Mesenchymal stem cell (in vitro differentiated cells and primary cell): ENCODE data around the gene SPAG6.

Source experiments
- DNase-seq: peaks from one replicate; pipeline ENCODE4 v3.0.0-alpha.2; 2013
- H2AFZ ChIP-seq: one replicate; pipeline ENCODE4 v1.6.1; 2013; ENCODE audit warnings: low read depth, mild to moderate bottlenecking, control low read depth, inconsistent platforms, low read length, moderate library complexity
- H2AK5ac ChIP-seq: 2 replicates; pipeline ENCODE4 v1.6.1; 2013; ENCODE audit warnings: low read length, moderate library complexity, mild to moderate bottlenecking, inconsistent platforms; ENCODE audit not compliant: severe bottlenecking
- H2BK120ac ChIP-seq: one replicate; pipeline ENCODE4 v1.6.1; 2013; ENCODE audit warnings: low read depth, mild to moderate bottlenecking, inconsistent platforms, low read length, moderate library complexity
- H2BK12ac ChIP-seq, 2 experiments: one replicate each; pipeline ENCODE4 v1.6.1; 2013; ENCODE audit warnings: inconsistent platforms in 2 of 2, low read length in 2 of 2, mild to moderate bottlenecking in 2 of 2, moderate library complexity in 2 of 2, control low read depth in 1 of 2
- H2BK15ac ChIP-seq: one replicate; pipeline ENCODE4 v1.6.1; 2013; ENCODE audit warnings: mild to moderate bottlenecking, low read depth, inconsistent platforms; ENCODE audit not compliant: poor library complexity, severe bottlenecking
- H2BK5ac ChIP-seq: 2 replicates; pipeline ENCODE4 v1.6.1; 2013; ENCODE audit warnings: low read depth, mild to moderate bottlenecking, low read length, control low read depth, inconsistent platforms; ENCODE audit not compliant: poor library complexity, severe bottlenecking
- H3K14ac ChIP-seq, 2 experiments: one replicate each; pipeline ENCODE4 v1.6.1; 2013; ENCODE audit warnings: inconsistent platforms in 2 of 2, low read length in 2 of 2, control low read depth in 1 of 2, mild to moderate bottlenecking in 1 of 2, moderate library complexity in 1 of 2
- H3K18ac ChIP-seq, 2 experiments: one replicate each; pipeline ENCODE4 v1.6.1; 2013; ENCODE audit warnings: inconsistent platforms in 2 of 2, low read length in 2 of 2, control low read depth in 1 of 2, low read depth in 1 of 2, mild to moderate bottlenecking in 1 of 2
- H3K23ac ChIP-seq, 2 experiments: one replicate each; pipeline ENCODE4 v1.6.1; 2013; ENCODE audit warnings: inconsistent platforms in 2 of 2, low read length in 2 of 2, mild to moderate bottlenecking in 2 of 2, moderate library complexity in 2 of 2, control low read depth in 1 of 2
- H3K27ac ChIP-seq: 2 replicates; pipeline ENCODE4 v1.5.1; 2013; ENCODE audit warnings: mild to moderate bottlenecking, moderate library complexity, low read length, control low read depth, inconsistent platforms; ENCODE audit not compliant: poor library complexity, severe bottlenecking
- H3K27me3 ChIP-seq, 2 experiments: 2 replicates each; pipeline versions ENCODE4 v1.6.1 to v1.7.0; 2013; ENCODE audit warnings: low read length in 2 of 2, mild to moderate bottlenecking in 2 of 2, moderate library complexity in 2 of 2, control low read depth in 1 of 2, inconsistent platforms in 1 of 2; ENCODE audit not compliant: control insufficient read depth in 1 of 2, insufficient read depth in 1 of 2
- H3K36me3 ChIP-seq, 2 experiments: 2 replicates each; pipeline versions ENCODE4 v1.6.1 to v1.7.0; 2013; ENCODE audit warnings: low read length in 2 of 2, control low read depth in 1 of 2, inconsistent platforms in 1 of 2, low read depth in 1 of 2, mild to moderate bottlenecking in 1 of 2; ENCODE audit not compliant: insufficient read depth in 2 of 2, control insufficient read depth in 1 of 2
- H3K4ac ChIP-seq, 2 experiments: one replicate each; pipeline ENCODE4 v1.6.1; 2013; ENCODE audit warnings: inconsistent platforms in 2 of 2, low read length in 2 of 2, mild to moderate bottlenecking in 2 of 2, moderate library complexity in 2 of 2, control low read depth in 1 of 2, low read depth in 1 of 2
- H3K4me1 ChIP-seq: 2 replicates; pipeline ENCODE4 v1.6.1; 2013; ENCODE audit warnings: low read depth, low read length, control low read depth; ENCODE audit not compliant: control insufficient read depth, insufficient read depth
- H3K4me2 ChIP-seq: 2 replicates; pipeline ENCODE4 v1.6.1; 2013; ENCODE audit warnings: low read length, mild to moderate bottlenecking, inconsistent platforms; ENCODE audit not compliant: poor library complexity, severe bottlenecking
- H3K4me3 ChIP-seq, 2 experiments: 2 replicates each; pipeline versions ENCODE4 v1.5.1 to v1.7.0; 2013; ENCODE audit warnings: low read length in 2 of 2, mild to moderate bottlenecking in 2 of 2, control low read depth in 1 of 2, low read depth in 1 of 2; ENCODE audit not compliant: insufficient read depth in 1 of 2
- H3K79me1 ChIP-seq: replicated peaks from 2 replicates; pipeline ENCODE4 v1.6.1; 2013; ENCODE audit warnings: mild to moderate bottlenecking, control low read depth, low read length, inconsistent platforms; ENCODE audit not compliant: poor library complexity, severe bottlenecking
- H3K9ac ChIP-seq: 2 replicates; pipeline ENCODE4 v1.7.0; 2013; ENCODE audit warnings: mild to moderate bottlenecking, low read length, moderate library complexity
- H3K9me3 ChIP-seq: 2 replicates; pipeline ENCODE4 v1.7.0; 2013; ENCODE audit warnings: mild to moderate bottlenecking, low read length; ENCODE audit not compliant: control insufficient read depth
- H4K8ac ChIP-seq: one replicate; pipeline ENCODE4 v1.6.1; 2013; ENCODE audit warnings: inconsistent platforms, mild to moderate bottlenecking, low read length, moderate library complexity
- H4K91ac ChIP-seq: one replicate; pipeline ENCODE4 v1.6.1; 2013; ENCODE audit warnings: mild to moderate bottlenecking, low read length, inconsistent platforms
- WGBS: methylation state at CpG from one replicate; pipeline ENCODE4 v1.1.7; 2013; ENCODE audit warnings: mixed read lengths; 5-methylcytosine and 5-hydroxymethylcytosine counted together

SPAG6 gene

DNA sequence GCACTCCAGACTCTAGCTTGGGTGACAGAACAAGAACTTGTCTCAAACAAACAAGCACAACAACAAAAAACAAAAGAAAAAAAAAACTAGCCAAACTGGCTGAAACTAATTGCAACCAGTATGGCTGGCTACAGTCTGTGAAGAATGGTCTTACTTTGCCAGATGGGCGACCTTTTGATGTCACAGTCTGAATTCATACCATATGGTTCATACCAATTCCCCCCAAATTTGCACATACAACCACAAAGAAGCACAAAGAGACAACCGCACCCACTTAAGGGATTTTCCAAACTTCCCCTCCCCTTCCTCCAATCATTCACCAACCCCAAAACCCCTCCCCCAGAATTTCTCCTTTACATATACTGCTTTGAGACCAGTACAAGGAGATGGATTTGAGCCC is 114.2 kb downstream of the SPAG6 start:
- Histone ChIP-seq H2BK12ac (no peak overlapping the region), H3K4ac (no peak overlapping the region), H3K4me1 (no peaks in the 10 kb centered on the region), H3K18ac (no peak overlapping the region), H2BK15ac (no peak overlapping the region), H3K14ac (no peak overlapping the region), H4K8ac (no peak overlapping the region), H2BK5ac (no peak overlapping the region), H3K27me3 (peaks cover 0 to under 1% of the 10 kb centered on the region in 2 experiments), H3K79me1 (no peaks in the 10 kb centered on the region), H2AFZ (no peak overlapping the region), H3K4me3 (no peak overlapping the region), H3K36me3 (no peaks in the 10 kb centered on the region), H3K9me3 (no peaks in the 10 kb centered on the region), H3K4me2 (no peak overlapping the region), H2AK5ac (no peak overlapping the region), H3K9ac (no peak overlapping the region), H2BK120ac (no peak overlapping the region), H4K91ac (no peak overlapping the region), H3K23ac (no peak overlapping the region), H3K27ac (no peak overlapping the region)
- DNase-seq: no peak
- WGBS: 96% methylated on average over 2 of the region's 2 CpGs

DNA sequence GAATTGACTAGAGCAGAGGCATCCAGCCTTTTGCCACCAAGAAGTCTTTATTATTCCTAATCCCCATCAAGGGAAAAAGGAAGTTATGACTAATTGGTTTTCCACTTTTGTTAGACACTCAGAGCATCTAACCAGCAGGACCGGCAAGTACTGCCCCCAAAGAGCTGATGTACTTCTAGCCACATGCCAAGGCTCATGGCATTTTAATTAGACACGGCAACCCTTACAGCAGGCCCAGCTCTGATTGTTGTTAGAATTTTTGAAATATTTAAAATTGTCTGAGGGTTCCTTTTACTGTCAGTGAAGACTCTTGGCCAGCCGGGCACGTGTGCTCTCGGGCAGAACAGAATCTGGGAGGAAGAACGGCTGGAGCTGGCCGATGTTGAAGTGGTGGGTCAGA is 114.8 kb downstream of the SPAG6 start:
- Histone ChIP-seq H2BK12ac (no peak overlapping the region), H3K4me3 (no peak overlapping the region), H3K4ac (no peak overlapping the region), H3K23ac (no peak overlapping the region), H3K18ac (no peak overlapping the region), H3K36me3 (no peaks in the 10 kb centered on the region), H2AK5ac (no peak overlapping the region), H3K27me3 (peaks cover 0 to 6% of the 10 kb centered on the region in 2 experiments), H3K4me2 (no peak overlapping the region), H3K79me1 (no peaks in the 10 kb centered on the region), H3K4me1 (no peaks in the 10 kb centered on the region), H3K14ac (no peak overlapping the region), H2BK120ac (no peak overlapping the region), H2AFZ (no peak overlapping the region), H3K9me3 (no peaks in the 10 kb centered on the region), H2BK5ac (no peak overlapping the region), H3K9ac (no peak overlapping the region), H2BK15ac (no peak overlapping the region), H4K8ac (no peak overlapping the region), H3K27ac (no peak overlapping the region), H4K91ac (no peak overlapping the region)
- no peak for DNase-seq
- WGBS: 92% methylated on average over 7 of the region's 7 CpGs

DNA sequence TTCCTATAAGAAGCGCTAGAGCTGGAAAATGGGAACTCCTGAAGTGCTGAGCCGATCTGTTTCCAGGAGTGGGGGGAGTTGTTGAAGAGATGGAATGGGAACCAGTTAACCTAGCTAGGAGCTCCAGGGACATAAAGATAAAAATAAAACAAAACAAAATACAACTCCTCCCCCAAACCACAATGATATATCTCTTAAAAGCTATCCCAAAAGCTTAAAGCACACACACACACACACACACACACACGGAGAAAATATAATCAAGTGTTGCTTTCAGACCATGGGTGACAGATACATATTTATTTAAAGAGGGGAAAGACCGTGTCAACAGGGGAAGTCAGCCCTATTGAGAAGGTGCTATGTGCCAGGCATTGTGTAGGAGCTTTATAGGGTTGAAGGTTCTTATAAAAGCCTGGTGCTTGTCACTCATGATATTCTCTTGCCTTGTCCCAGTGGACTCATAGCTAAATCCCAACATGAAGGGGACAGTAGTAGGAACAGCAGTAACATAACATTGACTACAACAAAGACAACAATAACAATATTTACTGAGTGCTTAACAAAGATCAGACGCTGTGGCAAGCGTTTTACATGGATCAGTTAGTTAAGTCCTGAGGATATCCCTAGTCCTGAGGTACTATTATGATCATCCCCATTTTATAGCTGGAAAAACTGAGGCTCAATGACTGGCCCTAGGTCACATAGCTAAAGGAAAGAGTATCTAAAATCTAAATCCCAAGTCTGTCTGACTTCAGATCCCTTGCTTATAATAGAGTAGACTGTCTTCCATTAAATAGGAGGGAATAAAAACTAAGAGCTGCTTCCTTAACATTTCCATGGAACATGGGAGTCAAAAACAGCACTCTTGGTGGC is 115.5 kb downstream of the SPAG6 start:
- Histone ChIP-seq H4K8ac (no peak overlapping the region), H4K91ac (no peak overlapping the region), H3K14ac (no peak overlapping the region), H2BK15ac (no peak overlapping the region), H2BK120ac (no peak overlapping the region), H3K4me2 (no peak overlapping the region), H3K4ac (no peak overlapping the region), H3K4me1 (no peaks in the 10 kb centered on the region), H3K9me3 (no peaks in the 10 kb centered on the region), H3K9ac (no peak overlapping the region), H3K79me1 (no peaks in the 10 kb centered on the region), H3K27me3 (peaks cover 0 to 6% of the 10 kb centered on the region in 2 experiments), H3K23ac (no peak overlapping the region), H3K4me3 (no peak overlapping the region), H3K18ac (no peak overlapping the region), H2AFZ (no peak overlapping the region), H3K27ac (no peak overlapping the region), H2BK5ac (no peak overlapping the region), H3K36me3 (no peaks in the 10 kb centered on the region), H2BK12ac (no peak overlapping the region), H2AK5ac (no peak overlapping the region)
- 92% methylated on average over 5 of the region's 6 CpGs for WGBS
- no peak for DNase-seq

DNA sequence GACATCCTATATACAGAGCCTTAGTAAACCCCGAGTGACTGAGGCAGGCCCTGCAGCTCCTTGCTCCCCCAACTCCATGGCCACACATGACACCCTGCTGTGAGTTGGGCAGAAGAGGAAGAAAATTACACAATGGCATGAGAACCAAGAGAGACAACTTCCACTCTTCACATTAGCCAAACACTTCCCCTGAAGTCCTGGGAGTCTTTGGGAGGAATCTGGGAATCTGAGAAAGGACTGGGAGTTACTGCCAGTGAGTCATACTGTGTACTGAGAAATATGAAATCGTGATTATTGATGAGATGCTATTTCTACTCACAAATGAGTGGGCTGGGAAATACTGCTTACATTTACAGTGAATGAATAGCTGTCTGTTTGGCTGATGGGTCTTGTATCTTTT is 116.6 kb downstream of the SPAG6 start:
- WGBS: 83% methylated on average over 2 of the region's 2 CpGs
- Histone ChIP-seq H2BK120ac (no peak overlapping the region), H3K27ac (no peak overlapping the region), H3K27me3 (peaks cover 0 to 10% of the 10 kb centered on the region in 2 experiments), H2BK12ac (no peak overlapping the region), H2BK15ac (no peak overlapping the region), H3K9ac (no peak overlapping the region), H2AK5ac (no peak overlapping the region), H3K4ac (no peak overlapping the region), H4K8ac (no peak overlapping the region), H2AFZ (no peak overlapping the region), H3K4me3 (no peak overlapping the region), H3K79me1 (no peaks in the 10 kb centered on the region), H3K4me1 (no peaks in the 10 kb centered on the region), H3K14ac (no peak overlapping the region), H3K4me2 (no peak overlapping the region), H2BK5ac (no peak overlapping the region), H3K18ac (no peak overlapping the region), H4K91ac (no peak overlapping the region), H3K23ac (no peak overlapping the region), H3K9me3 (no peaks in the 10 kb centered on the region), H3K36me3 (no peaks in the 10 kb centered on the region)
- no peak for DNase-seq
